ENCODE measurements around the gene QSER1.

DNA sequence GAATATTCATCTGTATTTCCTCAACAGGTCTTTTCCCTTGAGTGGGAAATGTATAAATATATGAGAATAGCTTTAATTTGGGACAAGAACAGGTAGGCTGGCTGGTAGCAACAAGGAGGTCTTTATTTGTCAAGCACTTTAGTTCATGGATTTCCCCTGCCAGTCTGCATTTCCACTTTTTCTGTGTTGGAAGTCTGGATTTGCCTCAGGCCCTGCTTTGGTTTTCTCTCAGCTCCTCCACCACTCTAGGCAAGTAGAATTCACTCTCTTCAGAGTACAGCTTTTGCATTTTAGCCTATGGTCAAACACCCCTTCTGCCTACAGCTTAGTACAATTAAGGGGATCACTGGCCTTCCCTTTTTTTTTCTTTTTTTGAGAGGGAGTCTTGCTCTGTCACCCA is 57.1 kb downstream of the QSER1 start:
- no peak for TF ChIP-seq REST (IDR thresholded peaks at IDR 0.05; ENCODE audit: low read depth, low read length)
- no peak for TF ChIP-seq JUND (IDR thresholded peaks at IDR 0.05; ENCODE audit: low read depth, low read length)
- TF ChIP-seq POLR2A (IDR thresholded peaks at IDR 0.05; ENCODE audit: low read depth, low read length): no peak

All from GM12878 (cell line).